Calu3 (cell line): ENCODE data around the gene CCR7. TPM values are rescaled to one million over a fixed set of nuclear protein-coding genes. Genes with fewer than 3 reads are reported as not detected.

Source experiments
- BruUV-seq: library from RNA; stranded (reverse); fragments of 400-500 nt; replicated peaks from 2 replicates; lab custom pipeline; 2021; lab: Mats Ljungman, UMichigan
- CTCF ChIA-PET: fragments of 300-600 bp; sonication (Branson Sonifier 250); formaldehyde crosslinking; loops from one replicate; lab custom pipeline; 2022; ENCODE audit warnings: antibody characterized with exemption; lab: Charles Lee
- DNase-seq: peaks from one replicate; pipeline ENCODE4 v3.0.0; 2022
- H3K27ac Mint-ChIP-seq: one replicate; pipeline ENCODE4 v1.8.0; 2022; ENCODE audit warnings: mixed read lengths; ENCODE audit not compliant: unreplicated experiment
- H3K27me3 Mint-ChIP-seq: one replicate; pipeline ENCODE4 v1.8.0; 2022; ENCODE audit warnings: mixed read lengths; ENCODE audit not compliant: unreplicated experiment
- H3K36me3 Mint-ChIP-seq: one replicate; pipeline ENCODE4 v1.8.0; 2022; ENCODE audit warnings: mild to moderate bottlenecking, moderate library complexity, mixed read lengths; ENCODE audit not compliant: insufficient read depth, unreplicated experiment
- H3K4me1 Mint-ChIP-seq: one replicate; pipeline ENCODE4 v1.8.0; 2022; ENCODE audit warnings: mild to moderate bottlenecking, low read depth, mixed read lengths; ENCODE audit not compliant: unreplicated experiment
- H3K4me3 Mint-ChIP-seq: one replicate; pipeline ENCODE4 v1.8.0; 2022; ENCODE audit warnings: mild to moderate bottlenecking, low read depth, moderate library complexity, mixed read lengths; ENCODE audit not compliant: unreplicated experiment
- H3K9me3 Mint-ChIP-seq: one replicate; pipeline ENCODE4 v1.8.0; 2022; ENCODE audit warnings: low read depth, mixed read lengths; ENCODE audit not compliant: unreplicated experiment
- CTCF ChIP-seq: fragments of 200-600 bp; IDR thresholded peaks from one replicate; pipeline ENCODE4 v1.8.0; 2022; ENCODE audit warnings: antibody characterized with exemption; ENCODE audit not compliant: unreplicated experiment
- intact Hi-C: fragments of 100-400 bp; cut with micrococcal nuclease; formaldehyde crosslinking; loops from one replicate; pipeline ENCODE4 v1.10.0; 2022; ENCODE audit not compliant: unreplicated experiment
- total RNA-seq: library from RNA; stranded (reverse); gene quantifications from 2 replicates; pipeline ENCODE4 v1.2.3, GENCODE V29; 2022

Gene CCR7
- total RNA-seq, 1 experiment from 2014 or later: not detected

- no peak overlapping the region for H3K4me3 Mint-ChIP-seq
- DNase-seq: no peak
- H3K36me3 Mint-ChIP-seq: no peaks in the 10 kb centered on the region
- peaks cover 3% of the 10 kb centered on the region for H3K4me1 Mint-ChIP-seq
- BruUV-seq: no TSS peak
- no peak for TF ChIP-seq CTCF
- H3K27me3 Mint-ChIP-seq: peaks cover 93% of the 10 kb centered on the region
- no peak overlapping the region for H3K27ac Mint-ChIP-seq
- intact Hi-C loops: no loop called here
- peaks cover 6% of the 10 kb centered on the region for H3K9me3 Mint-ChIP-seq
- CTCF ChIA-PET: interaction anchor here (0.6 to 68.2 kb wide), 15 partner anchors 11 to 648 kb away, joined by 3 to 4142 read pairs (median 6); partner anchors contain the start of gene IGFBP4
Measured at GRCh38 chr17:40565769-40566409, 617 bp upstream of the CCR7 start.

- Mint-ChIP-seq H3K36me3 (no peaks in the 10 kb centered on the region), H3K9me3 (no peaks in the 10 kb centered on the region), H3K4me1 (peaks cover 17% of the 10 kb centered on the region), H3K4me3 (no peak overlapping the region), H3K27ac (no peak overlapping the region), H3K27me3 (peaks cover 92% of the 10 kb centered on the region)
- no TSS peak for BruUV-seq
- CTCF ChIA-PET: interaction anchor here (0.5 to 68.2 kb wide), 17 partner anchors 9 to 1330 kb away, joined by 3 to 4142 read pairs (median 5); partner anchors contain the start of gene IGFBP4
- intact Hi-C loops: no loop called here
- TF ChIP-seq CTCF: no peak
- peak; percentile 35 for DNase-seq
Measured at GRCh38 chr17:40564195-40564882, 933 bp downstream of the CCR7 start.

- H3K9me3 Mint-ChIP-seq: no peaks in the 10 kb centered on the region
- H3K36me3 Mint-ChIP-seq: no peaks in the 10 kb centered on the region
- no peak for TF ChIP-seq CTCF
- H3K4me1 Mint-ChIP-seq: peaks cover 17% of the 10 kb centered on the region
- CTCF ChIA-PET: interaction anchor here (0.6 to 68.2 kb wide), 19 partner anchors 8 to 958 kb away, joined by 3 to 4142 read pairs (median 3); partner anchors contain the start of genes IGFBP4 and TOP2A
- H3K4me3 Mint-ChIP-seq: no peak overlapping the region
- DNase-seq: no peak
- no peak overlapping the region for H3K27ac Mint-ChIP-seq
- intact Hi-C loops: no loop called here
- H3K27me3 Mint-ChIP-seq: peaks cover 92% of the 10 kb centered on the region
- no TSS peak for BruUV-seq
Measured at GRCh38 chr17:40563220-40564052, 1.8 kb downstream of the CCR7 start.

- CTCF ChIA-PET: interaction anchor here (0.9 to 68.2 kb wide), 14 partner anchors 7 to 780 kb away, joined by 3 to 4142 read pairs (median 8); partner anchors contain the start of genes IGFBP4 and TOP2A
- peaks cover 17% of the 10 kb centered on the region for H3K4me1 Mint-ChIP-seq
- BruUV-seq: no TSS peak
- no peak overlapping the region for H3K27ac Mint-ChIP-seq
- no peak overlapping the region for H3K4me3 Mint-ChIP-seq
- DNase-seq: no peak
- H3K36me3 Mint-ChIP-seq: no peaks in the 10 kb centered on the region
- intact Hi-C loops: no loop called here
- TF ChIP-seq CTCF: no peak
- H3K27me3 Mint-ChIP-seq: peaks cover 92% of the 10 kb centered on the region
- no peaks in the 10 kb centered on the region for H3K9me3 Mint-ChIP-seq
Measured at GRCh38 chr17:40562838-40563219, 2.4 kb downstream of the CCR7 start.
